Pons (tissue), 1 donor: ENCODE results near the gene GATD1.

Experiments
- DNase-seq: peaks from one replicate; pipeline ENCODE4 v3.0.0-alpha.2; 2016; ENCODE audit warnings: low spot score

The GATD1 gene

DNA sequence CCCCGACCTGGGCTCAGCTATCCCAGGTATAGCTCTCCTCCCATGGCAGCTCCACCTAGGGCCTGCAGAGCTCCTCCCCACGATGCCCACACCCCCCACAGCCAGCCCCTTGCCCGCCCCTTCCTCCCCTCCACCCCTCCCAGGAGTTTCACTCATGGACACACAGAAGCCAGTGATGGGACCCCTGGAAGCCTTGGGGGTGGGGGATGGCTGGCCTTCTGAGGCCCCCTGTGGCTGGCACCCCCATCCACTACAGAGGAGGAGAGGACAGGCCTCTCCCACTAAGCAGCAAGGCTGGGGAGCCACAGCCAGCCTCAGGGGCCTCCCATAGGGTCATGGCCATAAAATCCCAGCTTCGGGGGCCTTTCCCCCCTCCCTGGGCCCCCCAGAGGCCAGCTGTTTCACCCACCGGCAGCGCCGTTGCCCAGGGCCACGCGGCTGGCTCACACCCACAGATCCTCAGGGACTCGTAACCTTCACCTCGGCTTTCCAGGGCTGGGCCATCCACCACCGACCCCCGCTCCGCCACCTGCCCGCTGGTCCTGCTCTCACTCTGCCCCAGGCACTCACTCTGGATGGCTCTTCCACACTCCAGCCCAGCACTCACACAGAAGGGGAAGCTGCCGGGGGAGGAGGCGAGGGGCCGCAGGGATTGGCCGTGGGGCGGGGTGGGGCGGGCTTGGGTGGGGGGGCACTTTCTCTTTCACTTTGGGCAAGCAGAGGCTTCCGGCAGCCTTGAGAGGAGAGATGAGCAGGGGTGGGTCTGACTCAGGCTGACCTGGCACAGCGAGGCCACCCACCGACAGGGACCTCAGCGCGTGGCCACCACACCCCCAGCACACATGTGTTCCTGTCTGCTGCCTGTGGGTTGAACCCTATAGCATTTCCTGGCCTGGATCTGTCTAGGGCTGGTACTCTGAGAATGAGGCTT is 18.6 kb upstream of the GATD1 start:
- DNase-seq: no peak

DNA sequence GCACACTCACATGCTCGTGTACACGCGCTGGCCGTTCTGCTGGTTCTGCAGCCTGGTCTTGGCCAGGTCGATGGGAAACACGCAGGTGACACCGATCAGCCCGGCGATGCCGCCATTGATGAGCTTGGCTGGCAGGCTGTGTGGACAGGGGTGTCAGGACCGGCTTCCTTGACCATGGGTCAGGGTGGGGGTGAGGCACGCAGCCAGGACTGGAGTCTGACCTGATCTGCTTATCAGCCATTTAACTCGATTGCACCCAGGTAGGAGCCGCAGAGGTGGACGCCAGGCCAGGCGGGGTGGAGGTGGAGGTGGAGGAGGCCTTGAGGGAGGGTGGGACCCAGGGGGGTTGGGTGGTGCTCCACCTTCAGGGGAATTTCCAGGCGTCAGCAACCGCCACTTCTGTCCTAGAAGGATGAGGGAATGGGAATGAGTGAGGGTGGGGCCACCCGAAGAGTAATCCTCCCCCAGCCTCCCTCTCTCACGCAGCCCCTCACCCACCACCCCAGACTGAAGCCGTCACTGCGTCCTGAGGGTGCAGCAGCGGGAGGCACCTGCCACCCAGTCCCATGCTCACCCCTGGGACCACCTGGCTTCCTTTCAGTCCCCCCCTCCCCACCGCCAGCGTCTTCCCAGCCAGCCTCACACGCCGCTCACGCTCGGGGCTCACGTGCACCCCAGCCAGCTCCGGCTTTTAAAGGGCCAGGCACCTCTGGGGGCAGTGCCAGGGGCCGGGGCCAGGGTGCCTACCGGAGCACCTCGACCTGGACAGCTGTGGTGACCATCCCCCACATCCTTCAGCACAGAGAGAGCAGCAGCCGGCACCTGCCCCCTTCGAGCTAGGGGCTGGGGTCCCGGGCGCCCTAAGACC is 17.7 kb upstream of the GATD1 start:
- no peak for DNase-seq

GRCh38 chr11:794013-794765 is 16.9 kb upstream of the GATD1 start:
- no peak for DNase-seq

DNA sequence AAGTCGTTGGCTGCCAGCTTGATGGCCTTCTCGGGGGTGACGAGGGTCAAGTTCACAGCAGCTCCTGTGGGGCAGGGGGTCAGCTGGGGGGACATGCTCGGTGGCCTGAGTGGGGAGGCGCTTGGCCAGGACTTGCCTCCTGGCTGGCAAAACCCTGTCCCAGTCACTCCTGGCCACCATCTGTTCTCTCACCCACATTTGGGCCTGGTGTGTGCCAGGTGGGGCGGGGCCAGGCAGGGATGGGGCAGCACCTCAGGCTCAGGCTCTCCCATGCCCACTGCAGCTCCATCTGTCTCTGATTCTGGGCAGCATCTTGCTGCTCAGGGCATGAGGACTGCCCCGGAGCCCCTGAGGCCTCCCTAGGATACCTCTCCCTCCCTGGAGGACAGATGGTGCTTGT is 16.3 kb upstream of the GATD1 start:
- DNase-seq: no peak

- no peak for DNase-seq
These were observed 15.6 kb upstream of the GATD1 start for GRCh38 chr11:792873-793272.

- DNase-seq: no peak
These were observed 15.2 kb upstream of the GATD1 start for GRCh38 chr11:792535-792821.

GRCh38 chr11:791658-792534 is 14.6 kb upstream of the GATD1 start:
- no peak for DNase-seq

GRCh38 chr11:790721-791564 is 13.7 kb upstream of the GATD1 start:
- DNase-seq: no peak

GRCh38 chr11:789943-790342 is 12.7 kb upstream of the GATD1 start, which contains the start of gene CEND1:
Gene CEND1, minus strand, starts transcription at chr11:790090. Its CDS starts 1,514 bp downstream, at chr11:788576.
- peak; percentile 48 for DNase-seq

GRCh38 chr11:788953-789940 is 12.0 kb upstream of the GATD1 start:
- DNase-seq: no peak

- DNase-seq: no peak
These were observed 10.8 kb upstream of the GATD1 start for GRCh38 chr11:788009-788640.

DNA sequence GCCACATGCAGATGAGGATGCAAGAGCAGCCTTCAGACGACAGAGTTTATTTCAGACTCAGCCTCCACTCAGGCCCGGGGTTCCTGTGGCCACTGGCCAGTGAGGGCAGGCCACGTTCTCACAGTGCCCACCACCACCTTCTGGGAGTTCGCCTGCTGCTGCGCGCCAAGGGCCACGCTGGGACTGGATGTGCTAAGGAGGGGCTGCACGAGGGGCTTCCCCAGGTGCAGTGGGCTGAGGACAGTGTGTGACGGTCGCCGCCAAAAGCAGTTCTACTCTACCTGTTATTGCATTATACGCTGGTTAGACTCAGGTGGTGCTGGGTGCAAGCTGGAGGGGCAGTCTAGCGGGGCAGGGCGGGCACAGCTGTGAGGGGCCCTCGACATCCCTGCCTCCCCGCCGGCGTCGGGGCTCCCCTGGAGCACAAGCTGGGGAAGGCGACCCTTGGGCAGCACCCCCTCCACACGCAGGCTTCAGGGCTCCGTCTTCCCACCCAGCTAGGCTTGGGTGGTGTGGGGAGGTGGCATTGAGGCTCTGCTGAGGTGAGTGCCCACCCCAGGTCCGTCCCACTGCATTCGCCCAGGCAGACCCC is 9.9 kb upstream of the GATD1 start:
- DNase-seq: no peak

- no peak for DNase-seq
These were observed 9.2 kb upstream of the GATD1 start for GRCh38 chr11:786235-787083.

DNA sequence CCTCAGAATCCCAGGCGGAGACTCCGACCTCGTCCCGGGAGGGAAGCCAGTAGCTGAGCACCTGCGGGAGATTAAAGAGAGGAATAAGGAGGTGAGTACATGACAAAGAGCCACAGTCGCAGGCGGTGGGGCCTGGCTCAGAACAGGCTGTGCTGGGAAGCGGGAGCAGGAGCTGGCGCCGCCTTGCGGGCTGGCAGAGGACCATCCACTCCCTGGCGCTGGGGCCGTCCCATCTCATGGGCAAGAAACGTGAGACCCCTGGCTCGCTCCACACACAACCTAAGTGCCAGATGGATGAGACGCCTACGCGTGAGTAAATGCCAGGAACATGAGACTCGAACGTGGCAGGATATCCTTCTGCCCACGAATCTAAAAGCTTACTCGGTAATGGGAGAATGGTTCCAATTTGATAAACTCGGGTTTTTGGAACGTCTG is 6.3 kb upstream of the GATD1 start:
- peak; percentile 62 for DNase-seq

DNA sequence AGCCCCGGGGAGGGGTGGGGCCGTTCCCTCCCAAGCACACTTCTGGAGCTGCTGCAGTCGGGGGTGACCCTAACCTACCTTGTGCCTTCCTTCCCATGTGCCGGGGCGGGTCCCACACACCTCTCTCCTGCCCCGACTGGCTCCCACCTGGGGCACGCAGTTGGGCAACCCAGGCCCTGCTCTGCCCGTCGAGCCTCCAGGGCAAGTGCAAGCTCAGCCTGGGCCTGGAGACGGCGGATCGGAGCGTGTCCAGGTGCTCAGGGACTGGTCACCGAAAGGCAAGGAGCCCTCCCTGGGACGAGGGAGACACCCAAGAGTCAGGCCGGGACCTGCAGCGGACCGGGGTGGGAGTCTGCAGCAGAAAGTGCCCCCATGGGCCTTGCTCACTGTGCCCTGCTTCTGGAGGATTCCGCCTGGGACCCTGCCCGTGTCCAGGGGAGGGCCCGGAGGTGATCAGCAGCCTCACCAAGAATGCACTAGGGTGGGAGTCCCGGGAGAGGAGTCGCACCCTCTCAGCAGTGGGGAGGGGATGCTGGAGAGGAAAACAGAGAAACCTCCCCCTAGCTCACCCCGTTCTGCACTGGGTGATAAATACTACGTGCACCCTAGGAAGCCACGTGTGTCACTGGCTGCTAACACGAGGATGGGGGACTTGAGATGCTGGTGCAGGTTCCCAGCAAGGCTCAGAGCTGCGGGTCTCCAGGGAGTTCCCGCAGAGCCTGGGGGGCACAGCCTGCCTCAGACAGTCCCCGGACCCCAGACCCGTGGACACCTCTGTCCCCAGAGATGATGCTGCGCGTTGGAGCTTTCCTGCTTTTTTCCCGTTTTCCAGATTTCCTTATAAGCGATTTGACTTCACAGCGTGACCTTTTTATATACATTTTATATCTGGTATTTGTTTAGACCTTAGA is 5.2 kb upstream of the GATD1 start:
- DNase-seq: no peak

DNA sequence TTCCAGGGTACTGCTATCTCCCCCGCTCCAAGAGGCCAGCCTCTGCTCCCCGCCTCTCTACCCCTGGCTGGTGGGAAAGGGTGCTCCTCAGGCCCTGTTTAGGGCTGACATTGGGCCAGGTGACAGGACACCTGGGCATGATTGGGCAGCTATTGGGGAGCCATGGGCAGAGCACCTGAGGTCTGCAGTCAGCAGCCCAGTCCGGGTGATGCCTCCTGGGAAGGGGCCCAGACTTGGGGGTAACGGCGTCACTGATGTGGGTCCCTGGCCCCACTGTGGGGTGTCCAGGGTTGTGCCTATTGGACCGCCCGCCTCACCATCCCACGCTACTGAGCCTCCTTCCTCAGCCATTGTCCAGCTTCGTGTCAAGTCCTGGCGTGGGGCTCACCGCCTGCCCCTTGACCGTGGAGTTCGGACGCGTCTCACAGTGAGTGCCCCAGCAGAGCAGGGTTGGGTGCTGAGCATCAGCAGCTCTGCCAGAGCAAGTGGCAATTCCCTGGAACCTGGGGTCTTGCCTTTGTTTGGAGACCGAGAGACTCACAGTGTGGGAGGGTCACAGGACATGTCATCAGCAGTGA is 2.8 kb upstream of the GATD1 start:
- no peak for DNase-seq
